Colonic mucosa (tissue), 4 donors: Measurements from ENCODE around the gene FMNL2. TPM values are rescaled to one million over a fixed set of nuclear protein-coding genes. Genes with fewer than 3 reads are reported as not detected.

Experiments
- DNase-seq: peaks from one replicate; pipeline ENCODE4 v3.0.0-alpha.2; 2020
- H3K27ac ChIP-seq: fragments of 200-600 bp; one replicate; pipeline ENCODE4 v1.8.0; 2021
- H3K27me3 ChIP-seq: fragments of 200-600 bp; one replicate; pipeline ENCODE4 v1.8.0; 2021
- H3K36me3 ChIP-seq: fragments of 200-600 bp; one replicate; pipeline ENCODE4 v1.8.0; 2021
- H3K4me1 ChIP-seq: fragments of 200-600 bp; one replicate; pipeline ENCODE4 v1.8.0; 2021; ENCODE audit warnings: mild to moderate bottlenecking
- H3K4me3 ChIP-seq: fragments of 200-600 bp; one replicate; pipeline ENCODE4 v1.8.0; 2021
- H3K9ac ChIP-seq, 2 donors: one replicate each; pipeline ENCODE4 v1.7.0; 2013; ENCODE audit warnings: control low read depth in 2 of 2, low read depth in 2 of 2, low read length in 2 of 2
- H3K9me3 ChIP-seq: fragments of 200-600 bp; one replicate; pipeline ENCODE4 v1.8.0; 2021
- intact Hi-C: fragments of 100-400 bp; cut with DNase I; formaldehyde crosslinking; loops from one replicate; pipeline ENCODE4 v1.14.1; 2022
- total RNA-seq, 2 donors: library from RNA; stranded (reverse); fragmentation: NEBNext Ultra II Directional in 1 of 2; extraction: Animal tissue kit (Norgen Biotek cat#: 25700) in 1 of 2; gene quantifications; one replicate each; pipeline ENCODE4 v1.2.1, GENCODE V29; 2021
- TF ChIP-seq, protein P1 (sequence below): fragments of 200-600 bp; IDR thresholded peaks from one replicate; pipeline ENCODE4 v1.8.0; 2022; ENCODE audit warnings: antibody characterized with exemption, mild to moderate bottlenecking
- donor health status: healthy.
- donor health status: DM: no; HTN: no; CAD: no.
- donor health status: DM: no; HTN: no; CAD: no.

Gene FMNL2
- total RNA-seq, 2 donors from 2014 or later, result 10.6 to 17.5 TPM

DNA sequence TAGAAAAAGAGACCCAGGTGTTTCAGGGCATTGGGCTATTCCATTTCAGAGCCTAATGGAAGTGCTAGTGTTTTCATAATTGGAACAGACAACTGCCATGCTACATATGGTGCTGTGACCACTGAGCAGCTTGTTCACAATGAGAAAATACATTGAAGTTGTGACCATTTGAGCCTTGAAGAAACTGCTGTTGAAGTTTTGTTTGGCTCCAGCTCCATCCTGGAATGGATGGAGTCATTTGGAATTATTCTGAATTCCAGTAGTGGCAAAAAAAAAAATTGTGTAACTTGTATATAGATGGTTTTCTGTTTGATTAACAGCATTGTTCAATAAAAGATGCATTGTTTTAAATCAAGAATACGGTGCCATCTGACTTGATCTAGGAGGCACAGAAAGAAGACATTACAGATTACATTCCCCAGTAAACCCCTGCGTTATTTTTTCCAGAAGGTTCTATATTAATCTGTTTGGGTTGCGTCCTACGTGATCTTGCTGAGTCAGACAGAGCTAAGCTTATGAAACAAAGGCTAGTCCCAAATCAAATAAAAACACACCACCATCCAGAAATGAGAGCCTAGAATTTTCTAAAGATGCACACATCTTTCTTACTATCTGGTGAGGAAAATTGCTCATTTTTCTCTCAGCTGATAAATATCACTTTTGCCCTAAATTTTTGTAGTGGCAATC is 19.2 kb downstream of the FMNL2 start:
- TF ChIP-seq, protein P1, sequence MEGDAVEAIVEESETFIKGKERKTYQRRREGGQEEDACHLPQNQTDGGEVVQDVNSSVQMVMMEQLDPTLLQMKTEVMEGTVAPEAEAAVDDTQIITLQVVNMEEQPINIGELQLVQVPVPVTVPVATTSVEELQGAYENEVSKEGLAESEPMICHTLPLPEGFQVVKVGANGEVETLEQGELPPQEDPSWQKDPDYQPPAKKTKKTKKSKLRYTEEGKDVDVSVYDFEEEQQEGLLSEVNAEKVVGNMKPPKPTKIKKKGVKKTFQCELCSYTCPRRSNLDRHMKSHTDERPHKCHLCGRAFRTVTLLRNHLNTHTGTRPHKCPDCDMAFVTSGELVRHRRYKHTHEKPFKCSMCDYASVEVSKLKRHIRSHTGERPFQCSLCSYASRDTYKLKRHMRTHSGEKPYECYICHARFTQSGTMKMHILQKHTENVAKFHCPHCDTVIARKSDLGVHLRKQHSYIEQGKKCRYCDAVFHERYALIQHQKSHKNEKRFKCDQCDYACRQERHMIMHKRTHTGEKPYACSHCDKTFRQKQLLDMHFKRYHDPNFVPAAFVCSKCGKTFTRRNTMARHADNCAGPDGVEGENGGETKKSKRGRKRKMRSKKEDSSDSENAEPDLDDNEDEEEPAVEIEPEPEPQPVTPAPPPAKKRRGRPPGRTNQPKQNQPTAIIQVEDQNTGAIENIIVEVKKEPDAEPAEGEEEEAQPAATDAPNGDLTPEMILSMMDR, result no peak
- Histone ChIP-seq H3K36me3 (no peaks in the 10 kb centered on the region), H3K27me3 (no peaks in the 10 kb centered on the region), H3K4me3 (no peak overlapping the region), H3K9me3 (no peaks in the 10 kb centered on the region), H3K27ac (no peak overlapping the region), H3K9ac (no peak overlapping the region), H3K4me1 (no peaks in the 10 kb centered on the region)
- no peak for DNase-seq
- intact Hi-C loops, result no loop called here

DNA sequence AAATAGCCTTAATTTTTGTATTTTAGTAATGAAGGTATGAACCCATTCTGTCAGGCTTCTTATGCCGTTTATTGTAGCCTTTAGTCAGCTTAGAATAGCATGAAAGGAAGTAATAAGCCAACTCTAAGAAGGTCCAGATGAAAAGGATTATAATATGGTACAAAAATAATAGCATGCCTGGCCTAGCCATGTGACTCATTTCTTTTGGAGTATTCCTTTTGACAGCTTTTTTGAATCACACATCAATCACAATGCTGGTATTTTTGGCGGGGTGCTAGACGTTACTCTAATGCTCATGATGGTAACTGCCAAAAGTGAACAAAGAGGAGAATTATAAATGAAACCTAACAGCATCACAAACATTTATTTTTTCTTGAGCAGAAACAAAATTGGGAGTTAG is 19.9 kb downstream of the FMNL2 start:
- Histone ChIP-seq H3K36me3 (no peaks in the 10 kb centered on the region), H3K9me3 (no peaks in the 10 kb centered on the region), H3K27ac (no peak overlapping the region), H3K4me1 (no peaks in the 10 kb centered on the region), H3K4me3 (no peak overlapping the region), H3K27me3 (no peaks in the 10 kb centered on the region), H3K9ac (no peak overlapping the region)
- TF ChIP-seq, protein P1, result no peak
- DNase-seq, result no peak
- intact Hi-C loops, result no loop called here

DNA sequence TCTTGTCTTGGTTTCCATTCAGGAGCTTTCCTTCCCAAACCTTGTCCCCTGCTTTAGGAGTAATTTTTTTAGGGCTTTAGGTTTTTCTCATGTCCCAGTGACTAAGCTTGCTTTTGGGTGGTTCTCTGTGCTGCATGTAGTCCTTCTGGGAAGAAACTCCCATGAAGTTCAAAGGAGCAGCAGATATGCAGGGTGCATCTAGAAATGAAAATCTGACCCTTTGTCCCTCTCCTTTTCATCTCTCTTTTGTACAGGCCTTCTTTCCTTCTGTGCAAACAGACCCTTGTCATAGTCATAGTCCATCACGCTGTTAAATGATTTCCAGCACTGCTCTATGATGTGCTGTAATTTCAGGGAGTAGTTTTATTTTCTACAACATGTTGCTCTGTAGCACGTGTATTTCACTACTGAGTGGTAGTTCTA is 20.4 kb downstream of the FMNL2 start:
- no peak overlapping the region for H3K4me3 ChIP-seq
- no peak for DNase-seq
- no peaks in the 10 kb centered on the region for H3K4me1 ChIP-seq
- H3K27ac ChIP-seq, result no peak overlapping the region
- no peak overlapping the region for H3K9ac ChIP-seq
- H3K36me3 ChIP-seq, result no peaks in the 10 kb centered on the region
- intact Hi-C loops, result no loop called here
- no peaks in the 10 kb centered on the region for H3K27me3 ChIP-seq
- TF ChIP-seq, protein P1, result no peak
- no peaks in the 10 kb centered on the region for H3K9me3 ChIP-seq

DNA sequence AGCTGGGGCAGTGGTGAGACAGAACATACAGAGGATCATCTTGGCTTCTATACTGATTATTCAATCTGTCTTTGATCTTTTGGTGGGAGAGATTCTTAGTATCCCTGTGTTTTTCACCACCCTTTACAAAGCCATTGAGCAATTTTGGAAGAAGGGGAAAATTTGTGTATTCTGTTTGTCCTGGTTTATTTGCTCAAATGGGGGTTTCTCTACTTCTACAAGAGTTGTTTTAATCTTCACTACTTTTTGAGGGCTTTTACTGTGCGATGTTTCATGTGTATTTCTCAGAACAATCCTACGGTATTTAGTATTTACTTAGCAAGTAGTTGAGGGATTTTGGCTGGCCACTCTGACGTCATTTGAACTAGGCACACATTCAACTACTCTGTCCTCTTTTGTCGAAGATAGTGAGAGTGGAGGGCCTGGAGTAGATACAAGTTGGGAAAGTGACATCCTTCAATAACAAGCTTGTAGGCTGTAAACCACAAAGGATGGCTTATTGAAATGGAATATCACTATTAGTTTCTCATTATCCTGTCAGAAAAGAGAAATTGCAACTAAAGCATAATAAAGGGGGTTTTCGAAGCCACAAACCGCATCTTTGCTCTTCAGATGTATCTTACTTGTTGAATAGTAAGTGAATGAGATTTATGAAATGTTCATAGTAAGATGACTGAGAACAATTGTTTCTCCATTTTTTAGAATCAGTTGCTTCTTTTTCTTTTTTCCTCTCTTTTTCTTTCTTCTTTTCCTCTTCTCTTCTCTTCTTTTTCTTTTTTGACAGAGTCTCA is 24.8 kb downstream of the FMNL2 start:
- DNase-seq, result no peak
- no peak overlapping the region for H3K27ac ChIP-seq
- TF ChIP-seq, protein P1, result no peak

DNA sequence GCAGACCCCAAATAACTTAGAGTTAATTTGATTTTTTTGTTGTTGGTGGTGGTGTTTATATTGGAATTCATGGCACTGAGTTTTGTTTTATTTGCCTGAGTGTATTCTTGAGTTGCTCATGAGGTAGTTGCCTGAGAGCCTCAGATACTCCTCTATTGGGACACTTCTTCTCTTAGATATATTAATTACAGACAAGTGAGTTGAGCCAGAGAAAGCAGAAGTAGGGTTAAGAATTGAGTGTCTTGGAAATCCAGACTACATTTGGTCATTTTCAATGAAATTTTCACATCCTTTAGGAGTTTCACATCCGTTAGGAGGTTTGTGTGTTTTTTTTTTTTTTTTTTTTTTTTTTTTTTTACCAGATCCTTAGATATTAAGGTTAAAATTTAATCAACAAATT is 29.0 kb downstream of the FMNL2 start:
- H3K36me3 ChIP-seq, result no peaks in the 10 kb centered on the region
- H3K9ac ChIP-seq, result no peak overlapping the region
- no peak for DNase-seq
- TF ChIP-seq, protein P1, result no peak
- no peaks in the 10 kb centered on the region for H3K9me3 ChIP-seq
- H3K4me3 ChIP-seq, result no peak overlapping the region
- H3K27ac ChIP-seq, result no peak overlapping the region
- no peaks in the 10 kb centered on the region for H3K27me3 ChIP-seq
- no peaks in the 10 kb centered on the region for H3K4me1 ChIP-seq
- intact Hi-C loops, result no loop called here

More for the DNA sequence above, 24.8 kb downstream of the FMNL2 start:
- H3K9ac ChIP-seq, result no peak overlapping the region
- no peaks in the 10 kb centered on the region for H3K36me3 ChIP-seq
- intact Hi-C loops, result no loop called here
- H3K9me3 ChIP-seq, result no peaks in the 10 kb centered on the region
- no peak overlapping the region for H3K4me3 ChIP-seq
- no peaks in the 10 kb centered on the region for H3K4me1 ChIP-seq
- no peaks in the 10 kb centered on the region for H3K27me3 ChIP-seq
